SKM-1 treated with dmso at 0.1 percent for 144 hours (cell line): ENCODE measurements around the gene LIMS2.

Experiments used
- DNase-seq: peaks from one replicate; lab custom pipeline; 2025; ENCODE audit not compliant: unreplicated experiment; lab: John Stamatoyannopoulos, UW

Gene LIMS2

GRCh38 chr2:127675331-127676261 lies at the start of gene LIMS2:
TSS of gene LIMS2 (minus strand) at chr2:127675530. CDS start at chr2:127675024, 506 bp downstream.
- no peak for DNase-seq

GRCh38 chr2:127722807-127723206 lies 47.5 kb upstream of the LIMS2 start:
- DNase-seq = no peak

- DNase-seq = no peak
These were observed 46.6 kb upstream of the LIMS2 start for GRCh38 chr2:127721978-127722355.

GRCh38 chr2:127721311-127721977 lies 46.1 kb upstream of the LIMS2 start:
- DNase-seq = no peak

- no peak for DNase-seq
These were observed 44.2 kb upstream of the LIMS2 start for GRCh38 chr2:127719301-127720218.

- no peak for DNase-seq
These were observed 42.9 kb upstream of the LIMS2 start for GRCh38 chr2:127718271-127718670.

GRCh38 chr2:127715778-127716449 lies 40.6 kb upstream of the LIMS2 start:
- DNase-seq = no peak

GRCh38 chr2:127713562-127713961 lies 38.2 kb upstream of the LIMS2 start:
- DNase-seq = no peak

- DNase-seq = no peak
These were observed 37.7 kb upstream of the LIMS2 start for GRCh38 chr2:127712999-127713398.

GRCh38 chr2:127709336-127709735 lies 34.0 kb upstream of the LIMS2 start:
- no peak for DNase-seq

- no peak for DNase-seq
These were observed 32.7 kb upstream of the LIMS2 start for GRCh38 chr2:127707890-127708648.

- DNase-seq = no peak
These were observed 31.1 kb upstream of the LIMS2 start for GRCh38 chr2:127706215-127706990.

GRCh38 chr2:127705391-127706065 lies 30.2 kb upstream of the LIMS2 start:
- peak; percentile 30 for DNase-seq

- DNase-seq = no peak
These were observed 29.5 kb upstream of the LIMS2 start for GRCh38 chr2:127704641-127705390.

- no peak for DNase-seq
These were observed 28.0 kb upstream of the LIMS2 start for GRCh38 chr2:127703282-127703681.

GRCh38 chr2:127702395-127703009 lies 27.2 kb upstream of the LIMS2 start:
- DNase-seq = no peak

- DNase-seq = peak; percentile 42
These were observed 26.5 kb upstream of the LIMS2 start for GRCh38 chr2:127701651-127702394.
